Aorta (tissue), 5 donors: ENCODE results near the gene NPEPL1. TPM values are rescaled to one million over a fixed set of nuclear protein-coding genes. Genes with fewer than 3 reads are reported as not detected.

Experiments
- ATAC-seq: fragments of 200-7000 bp; cut with Tn5 transposase; one replicate; pipeline ENCODE4 v1.9.1; 2022; ENCODE audit warnings: moderate library complexity; ENCODE audit not compliant: low FRiP score
- DNase-seq, 2 donors: peaks; one replicate each; pipeline ENCODE4 v3.0.0-alpha.2; 2020
- H3K27ac ChIP-seq, 2 donors: one replicate each; pipeline ENCODE4 v1.5.1; 2013; ENCODE audit warnings: low read length in 2 of 2, mild to moderate bottlenecking in 2 of 2, moderate library complexity in 2 of 2, control low read depth in 1 of 2, inconsistent platforms in 1 of 2, low read depth in 1 of 2
- H3K27me3 ChIP-seq, 2 donors: one replicate each; pipeline ENCODE4 v1.6.1; 2013; ENCODE audit warnings: control low read depth in 1 of 2, low read length in 1 of 2, mild to moderate bottlenecking in 1 of 2, moderate library complexity in 1 of 2; ENCODE audit not compliant: insufficient read depth in 2 of 2, control insufficient read depth in 1 of 2
- H3K36me3 ChIP-seq, 2 donors: one replicate each; pipeline ENCODE4 v1.6.1; 2013; ENCODE audit warnings: control low read depth in 1 of 2, low read length in 1 of 2, mild to moderate bottlenecking in 1 of 2; ENCODE audit not compliant: insufficient read depth in 2 of 2, control insufficient read depth in 1 of 2
- H3K4me1 ChIP-seq, 2 donors: one replicate each; pipeline ENCODE4 v1.6.1; 2013; ENCODE audit warnings: low read length in 2 of 2, control low read depth in 1 of 2, mild to moderate bottlenecking in 1 of 2, moderate library complexity in 1 of 2; ENCODE audit not compliant: insufficient read depth in 2 of 2, control insufficient read depth in 1 of 2
- H3K4me3 ChIP-seq, 2 donors: one replicate each; pipeline ENCODE4 v1.5.1; 2013; ENCODE audit warnings: low read length in 2 of 2, control low read depth in 1 of 2, mild to moderate bottlenecking in 1 of 2
- H3K9me3 ChIP-seq: one replicate; pipeline ENCODE4 v1.6.1; 2013; ENCODE audit warnings: mild to moderate bottlenecking, low read length; ENCODE audit not compliant: control insufficient read depth
- WGBS, 2 donors: extraction: QIAGEN DNeasy Blood & Tissue Kit; methylation state at CpG; one replicate each; pipeline ENCODE4 v1.1.7; 2013; 5-methylcytosine and 5-hydroxymethylcytosine counted together
- intact Hi-C, 2 donors: fragments of 100-400 bp; cut with DNase I; formaldehyde crosslinking; loops; one replicate each; pipeline versions ENCODE4 v1.14.2 to v1.15.0; 2022
- polyA plus RNA-seq, 2 donors: library from polyadenylated mRNA; stranded (reverse); fragments of 200-250 nt; gene quantifications; one replicate each; pipeline ENCODE4 v1.2.3, GENCODE V29; 2013
- total RNA-seq, 2 donors: library from RNA; stranded (reverse); fragmentation: NEBNext Ultra II Directional; extraction: Animal tissue kit (Norgen Biotek cat#: 25700); gene quantifications; one replicate each; pipeline ENCODE4 v1.2.1, GENCODE V29; 2021
- donor health status: healthy with polysubstance abuse.
- donor health status: Bipolar disorder and iron deficiency.
- donor health status: DM: no; HTN: no; CAD: no.
- donor health status: DM: no; HTN: no; CAD: no.
- donor health status: DM: yes; HTN: yes; CAD: no.

The NPEPL1 gene
- total and polyA plus RNA-seq, 4 donors, result 14.7 to 92.8 (median 37.6) TPM

DNA sequence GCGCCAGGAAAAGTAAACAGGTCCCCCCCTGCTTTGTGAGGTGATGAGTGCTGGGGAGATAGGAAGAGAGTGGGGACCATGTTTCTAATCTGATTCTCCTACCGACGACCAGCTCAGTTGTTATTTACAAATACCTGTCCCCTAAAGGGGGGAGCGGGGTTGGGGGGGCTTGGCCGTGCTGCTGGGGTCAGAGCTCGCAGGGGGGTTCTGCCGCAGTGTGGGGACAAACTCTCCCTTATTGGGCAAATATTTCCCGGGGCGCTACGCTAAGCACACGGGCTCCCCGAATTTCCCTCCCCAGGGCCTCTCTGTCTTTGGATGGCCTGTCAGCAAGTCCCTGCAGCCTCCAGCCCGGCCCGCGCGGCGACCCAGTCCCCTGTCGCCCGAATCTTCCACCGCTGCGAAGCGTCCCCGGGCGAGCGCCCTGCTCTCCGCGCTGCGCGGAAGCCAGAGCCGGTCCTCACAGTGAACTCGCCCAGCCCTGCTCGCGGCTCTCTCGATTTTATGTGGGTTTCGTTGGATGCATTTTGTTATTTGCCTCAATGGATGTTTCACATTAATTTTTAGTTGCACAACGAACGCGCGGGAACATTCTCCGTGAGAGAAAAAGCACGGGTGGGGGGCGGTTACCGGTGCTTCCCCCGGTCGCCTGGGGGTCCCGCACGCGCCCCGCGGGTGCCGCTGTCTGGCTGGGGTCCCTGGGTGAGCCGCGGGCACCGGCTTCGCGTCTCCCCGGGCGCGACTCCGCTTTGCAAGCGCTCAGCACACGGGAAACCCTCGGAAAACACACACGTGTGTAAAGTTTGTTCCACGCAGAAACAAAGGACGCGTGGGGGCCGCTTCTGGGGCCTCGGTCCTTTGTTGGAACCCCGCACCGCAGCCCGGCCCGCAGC lies 43.1 kb upstream of the NPEPL1 start:
- Histone ChIP-seq H3K4me1 (peaks cover 2 to 7% of the 10 kb centered on the region in 2 donors), H3K4me3 (peak overlapping the region; percentile 47 to 81), H3K9me3 (no peaks in the 10 kb centered on the region), H3K27me3 (no peaks in the 10 kb centered on the region), H3K27ac (peak overlapping the region; percentile 35 to 70), H3K36me3 (no peaks in the 10 kb centered on the region)
- ATAC-seq (no peak), DNase-seq (no peak)
- WGBS, 2 donors, result 21 to 22% methylated on average over 64 to 73 of the region's 73 CpGs
- intact Hi-C loops, result loop anchor here (2.0 to 10.0 kb wide), 8 partner anchors 43 to 412 kb away; partner anchors contain the start of genes APCDD1L (in 1 of the 2), GNAS (in 1 of the 2), GNAS-AS1 (in 1 of the 2) and NPEPL1 (in 1 of the 2)

DNA sequence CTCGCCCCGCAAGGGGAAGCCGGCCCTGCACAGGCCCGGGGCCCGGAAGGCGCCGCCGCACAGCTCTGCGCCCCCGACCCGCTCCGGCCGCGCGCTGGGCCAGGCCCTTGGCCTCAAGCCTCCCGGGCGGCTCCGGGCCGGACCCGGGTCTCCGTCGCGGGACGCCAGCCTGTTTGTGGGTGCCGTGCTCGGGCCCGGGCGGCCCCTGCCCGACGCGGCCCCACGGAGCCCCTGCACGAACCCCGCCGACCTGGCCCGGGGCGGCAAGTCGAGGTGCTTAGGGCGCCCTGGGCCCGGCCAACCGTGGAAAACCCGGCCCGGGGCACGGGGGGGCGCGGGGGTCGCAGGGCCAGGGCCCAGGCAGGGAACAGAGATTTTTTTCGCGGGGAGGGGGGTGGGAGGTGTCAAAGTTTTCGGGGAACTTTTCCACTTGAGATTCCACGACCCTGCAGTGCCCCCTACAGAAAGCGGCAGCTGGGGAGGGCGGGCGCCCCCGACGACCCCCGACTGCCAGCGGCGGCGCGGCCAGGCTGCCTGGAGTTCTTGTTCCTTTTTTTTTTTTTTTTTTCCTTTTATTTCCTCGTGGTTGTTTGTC lies 42.3 kb upstream of the NPEPL1 start:
- Histone ChIP-seq H3K27ac (peak overlapping the region; percentile 32 to 70), H3K27me3 (no peaks in the 10 kb centered on the region), H3K9me3 (no peaks in the 10 kb centered on the region), H3K4me3 (peak overlapping the region; percentile 47 to 81), H3K36me3 (no peaks in the 10 kb centered on the region), H3K4me1 (peaks cover 2 to 7% of the 10 kb centered on the region in 2 donors)
- 1% methylated on average over 51 to 62 of the region's 62 CpGs for WGBS, 2 donors
- no peak for DNase-seq
- intact Hi-C loops, result loop anchor here (2.0 to 10.0 kb wide), 8 partner anchors 42 to 413 kb away; partner anchors contain the start of genes APCDD1L (in 1 of the 2), GNAS (in 1 of the 2), GNAS-AS1 (in 1 of the 2) and NPEPL1 (in 1 of the 2)
- peak; percentile 23 for ATAC-seq

DNA sequence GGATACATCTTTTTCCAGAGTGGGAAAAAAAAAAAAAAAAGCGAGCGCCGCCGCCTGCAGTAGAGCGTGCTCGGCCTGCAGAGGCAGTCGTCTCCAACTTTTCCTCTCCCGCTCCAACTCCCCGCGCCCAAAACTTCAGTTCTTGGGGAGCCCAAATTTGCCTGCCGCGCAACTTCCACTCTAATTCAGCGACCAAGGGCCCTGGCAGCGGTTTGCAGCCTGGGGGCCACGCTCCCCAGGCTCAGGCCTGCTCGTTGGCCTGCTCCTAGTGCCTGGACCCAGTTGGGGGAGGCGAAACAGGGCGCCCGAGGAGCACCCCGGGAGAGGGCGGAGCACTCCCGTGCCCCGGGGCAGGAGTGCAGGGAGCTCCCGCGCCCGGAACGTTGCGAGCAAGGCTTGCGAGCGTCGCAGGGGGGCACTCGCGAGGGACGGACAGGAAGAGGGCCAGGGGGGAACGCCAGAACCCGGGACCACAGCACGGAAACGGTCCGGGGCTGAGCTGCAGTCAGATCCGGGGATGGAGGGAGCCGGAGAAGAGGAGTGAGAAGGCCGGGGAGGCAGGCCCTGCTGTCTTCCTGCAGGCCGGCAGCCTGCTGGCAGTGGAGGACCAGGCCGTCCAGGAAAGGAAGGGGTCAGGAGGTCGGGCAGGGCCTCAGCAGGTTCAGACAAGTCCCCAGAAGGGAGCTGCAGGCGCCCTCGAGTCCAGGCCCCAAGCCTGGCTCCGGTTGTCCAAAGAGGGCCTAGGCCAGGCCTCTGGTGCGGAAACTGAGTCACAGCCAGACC lies 41.6 kb upstream of the NPEPL1 start, which contains the start of gene STX16:
STX16 (plus strand) TSS at position 508 of the 783 bp plus-strand sequence. CDS start 724 bp downstream, outside the sequence.
- peak within 1 kb of the TSS; percentile 70 to 89 for H3K27ac ChIP-seq
- H3K4me3 ChIP-seq, result peak within 1 kb of the TSS; percentile 78 to 81
- peak; percentile 96 for ATAC-seq
- no peaks in the 10 kb centered on the region for H3K9me3 ChIP-seq
- WGBS, 2 donors, result 0 to 1% methylated on average over 40 to 49 of the region's 49 CpGs
- H3K27me3 ChIP-seq, result no peaks in the 10 kb centered on the region
- intact Hi-C loops, result loop anchor here (2.0 to 10.0 kb wide), 8 partner anchors 41 to 414 kb away; partner anchors contain the start of genes APCDD1L (in 1 of the 2), GNAS (in 1 of the 2), GNAS-AS1 (in 1 of the 2) and NPEPL1 (in 1 of the 2)
- H3K36me3 ChIP-seq, result no peaks in the 10 kb centered on the region
- H3K4me1 ChIP-seq, result peaks cover 4 to 7% of the 10 kb centered on the region in 2 donors
- DNase-seq, result peak; percentile 95 to 96

DNA sequence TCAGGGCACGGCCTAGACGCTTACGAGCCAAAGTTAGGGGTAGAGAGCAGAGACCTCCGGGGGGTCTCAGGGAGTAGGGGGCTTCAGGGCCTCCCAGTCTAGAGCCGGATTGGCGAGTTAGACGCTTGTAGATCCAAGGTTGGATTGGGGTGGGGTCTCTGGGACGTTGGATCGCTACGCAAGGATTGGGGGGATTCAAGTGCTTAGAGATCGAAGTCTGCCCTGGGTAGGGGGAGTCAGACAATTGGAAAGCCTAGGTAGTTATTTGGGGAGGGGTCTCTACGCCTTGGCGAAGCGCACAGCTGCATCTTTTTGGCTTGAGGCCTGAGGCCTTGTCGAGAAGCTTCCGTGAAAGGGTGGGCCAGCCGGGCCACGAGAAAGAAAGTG lies 41.0 kb upstream of the NPEPL1 start:
- Histone ChIP-seq H3K27me3 (no peaks in the 10 kb centered on the region), H3K4me1 (peaks cover 6 to 7% of the 10 kb centered on the region in 2 donors), H3K4me3 (peak overlapping the region; percentile 78 to 81), H3K9me3 (no peaks in the 10 kb centered on the region), H3K27ac (peak overlapping the region in 1 of 2 donors; percentile 55), H3K36me3 (no peaks in the 10 kb centered on the region)
- ATAC-seq (no peak), DNase-seq (no peak)
- intact Hi-C loops, result loop anchor here (2.0 to 10.0 kb wide), 8 partner anchors 41 to 414 kb away; partner anchors contain the start of genes APCDD1L (in 1 of the 2), GNAS (in 1 of the 2), GNAS-AS1 (in 1 of the 2) and NPEPL1 (in 1 of the 2)
- 0 to 1% methylated on average over 18 of the region's 18 CpGs for WGBS, 2 donors

DNA sequence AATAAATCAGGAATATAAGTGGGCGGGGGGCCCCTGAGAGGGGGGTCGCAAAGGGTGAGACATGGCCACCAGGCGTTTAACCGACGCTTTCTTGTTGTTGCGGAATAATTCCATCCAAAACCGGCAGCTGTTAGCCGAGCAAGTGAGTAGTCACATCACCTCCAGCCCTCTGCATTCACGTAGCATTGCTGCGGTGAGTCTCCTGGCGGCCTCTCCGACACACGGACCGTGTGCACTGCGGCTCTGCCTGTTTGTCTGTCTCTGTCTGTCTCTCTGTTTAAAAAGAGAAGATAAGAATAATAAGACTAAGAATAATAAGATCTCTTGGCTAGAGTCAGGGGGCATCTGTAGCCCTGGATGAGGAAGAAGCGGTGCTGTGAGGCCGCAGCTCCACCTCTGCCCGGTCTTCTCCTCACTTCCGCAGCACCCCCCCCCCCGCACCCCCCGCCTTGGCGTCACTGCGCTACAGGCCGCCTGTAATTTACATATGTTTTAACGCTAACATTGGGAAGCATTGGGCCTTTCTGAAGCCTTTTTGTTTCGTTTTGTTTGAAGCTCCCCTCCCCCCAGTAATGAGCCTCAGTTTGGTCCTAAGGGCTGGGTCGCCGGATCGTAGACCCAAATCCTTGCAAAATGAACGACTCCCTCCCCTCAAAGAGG lies 40.5 kb upstream of the NPEPL1 start:
- Histone ChIP-seq H3K36me3 (no peaks in the 10 kb centered on the region), H3K4me1 (peaks cover 6 to 9% of the 10 kb centered on the region in 2 donors), H3K27ac (peak overlapping the region in 1 of 2 donors; percentile 24), H3K27me3 (no peaks in the 10 kb centered on the region), H3K4me3 (peak overlapping the region; percentile 78 to 81), H3K9me3 (no peaks in the 10 kb centered on the region)
- DNase-seq (peak in 1 of 2 donors; percentile 73), ATAC-seq (no peak)
- intact Hi-C loops, result loop anchor here (2.0 to 10.0 kb wide), 8 partner anchors 40 to 415 kb away; partner anchors contain the start of genes APCDD1L (in 1 of the 2), GNAS (in 1 of the 2), GNAS-AS1 (in 1 of the 2) and NPEPL1 (in 1 of the 2)
- 0% methylated on average over 30 of the region's 30 CpGs for WGBS, 2 donors

DNA sequence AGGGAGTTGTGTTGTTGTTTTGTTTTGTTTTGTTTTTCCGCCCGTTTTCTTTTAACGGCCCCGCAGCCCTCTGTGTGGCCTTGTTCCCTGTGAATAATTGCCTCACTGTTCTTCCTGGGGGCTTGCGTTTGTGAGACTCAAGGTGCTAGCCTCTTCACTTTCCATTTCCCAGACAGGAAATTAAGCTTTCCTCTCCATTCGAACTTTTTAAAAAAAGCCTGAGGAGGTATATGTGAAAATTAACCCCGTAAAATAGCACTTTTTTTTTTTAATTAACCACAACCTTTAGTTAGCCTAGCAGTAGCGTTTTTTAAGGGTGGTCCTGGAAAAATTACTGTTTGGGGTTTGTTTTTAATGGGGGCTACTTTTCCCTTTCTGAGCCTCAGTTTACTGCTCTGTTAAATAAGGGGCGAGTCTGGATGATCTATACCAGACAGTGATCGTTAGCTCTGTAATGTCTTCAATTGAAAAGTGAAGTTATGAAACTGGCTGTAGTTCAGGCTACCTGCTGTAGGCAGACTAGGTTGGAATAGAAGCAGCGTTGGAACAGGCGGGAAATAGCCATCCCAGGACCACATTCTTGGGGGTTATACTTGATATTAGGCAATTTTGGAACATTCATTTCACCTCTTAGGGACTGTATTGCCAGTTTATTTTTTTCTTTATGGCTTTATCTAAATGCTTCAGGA lies 39.9 kb upstream of the NPEPL1 start:
- intact Hi-C loops, result loop anchor here (5.0 to 10.0 kb wide), 6 partner anchors 40 to 415 kb away; partner anchors contain the start of genes APCDD1L (in 1 of the 2), GNAS (in 1 of the 2), GNAS-AS1 (in 1 of the 2) and NPEPL1 (in 1 of the 2)
- Histone ChIP-seq H3K27ac (peak overlapping the region in 1 of 2 donors; percentile 34), H3K4me3 (peak overlapping the region; percentile 78 to 81), H3K9me3 (no peaks in the 10 kb centered on the region), H3K27me3 (no peaks in the 10 kb centered on the region), H3K4me1 (peaks cover 3 to 4% of the 10 kb centered on the region in 2 donors), H3K36me3 (no peaks in the 10 kb centered on the region)
- 13% methylated on average over 12 of the region's 12 CpGs for WGBS, 2 donors
- no peak for DNase-seq
- no peak for ATAC-seq

DNA sequence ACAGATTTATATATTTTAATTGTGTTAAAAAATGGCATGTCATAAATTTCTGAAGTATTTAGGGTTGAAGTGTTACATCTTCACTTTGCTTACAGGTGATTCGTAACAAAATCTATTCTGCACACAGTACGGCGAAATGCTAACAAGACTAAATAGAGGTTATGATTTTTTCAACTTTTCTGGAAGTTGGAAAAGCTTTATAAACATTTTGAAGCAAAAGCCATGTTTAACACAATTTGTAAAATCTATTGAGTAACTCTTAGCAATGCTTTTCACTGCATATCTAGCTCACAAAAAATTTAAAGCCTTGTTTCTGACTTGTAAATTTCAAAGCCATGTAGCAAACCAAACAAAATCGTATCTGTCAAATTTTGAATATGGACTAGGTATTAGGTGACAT lies 38.3 kb upstream of the NPEPL1 start:
- Histone ChIP-seq H3K9me3 (no peaks in the 10 kb centered on the region), H3K36me3 (no peaks in the 10 kb centered on the region), H3K27ac (no peak overlapping the region), H3K4me1 (peaks cover 3 to 4% of the 10 kb centered on the region in 2 donors), H3K4me3 (no peak overlapping the region), H3K27me3 (no peaks in the 10 kb centered on the region)
- WGBS, 2 donors, result 82 to 84% methylated on average over 4 of the region's 4 CpGs
- no peak for ATAC-seq
- DNase-seq, result no peak
- intact Hi-C loops, result loop anchor here (5.0 to 10.0 kb wide), 6 partner anchors 38 to 417 kb away; partner anchors contain the start of genes APCDD1L (in 1 of the 2), GNAS (in 1 of the 2), GNAS-AS1 (in 1 of the 2) and NPEPL1 (in 1 of the 2)
